Cardiac muscle cell (in vitro differentiated cells and primary cell): Measurements from ENCODE around the gene CCDC107. TPM values are rescaled to one million over a fixed set of nuclear protein-coding genes. Genes with fewer than 3 reads are reported as not detected.

Experiments used
- DNase-seq, 2 donors: peaks; one replicate each; pipeline versions ENCODE4 v3.0.0 to v3.0.0-alpha.2; 2010 to 2017; ENCODE audit warnings: low read depth in 1 of 2, low spot score in 1 of 2
- H3K27ac ChIP-seq: fragments of 200-600 bp; sonication (generic); 2 replicates; pipeline ENCODE4 v1.5.1; 2016
- H3K27me3 ChIP-seq: fragments of 200-600 bp; sonication (generic); 2 replicates; pipeline ENCODE4 v1.6.0; 2016; ENCODE audit warnings: control low read depth
- H3K36me3 ChIP-seq: fragments of 200-600 bp; sonication (generic); 2 replicates; pipeline ENCODE4 v1.5.1; 2016; ENCODE audit warnings: control low read depth
- H3K4me1 ChIP-seq: fragments of 200-600 bp; sonication (generic); 2 replicates; pipeline ENCODE4 v1.8.1; 2017; ENCODE audit warnings: low read depth, mild to moderate bottlenecking, mixed run types
- H3K4me3 ChIP-seq: fragments of 200-600 bp; sonication (generic); 2 replicates; pipeline ENCODE4 v1.5.1; 2016; ENCODE audit warnings: mild to moderate bottlenecking
- H3K9me3 ChIP-seq: fragments of 200-600 bp; sonication (generic); 2 replicates; pipeline ENCODE4 v1.5.1; 2017; ENCODE audit warnings: low read depth, mild to moderate bottlenecking, control low read depth
- CTCF ChIP-seq: IDR thresholded peaks from 2 replicates; pipeline ENCODE4 v1.5.1; 2012; ENCODE audit warnings: low read depth, mild to moderate bottlenecking, low read length
- polyA plus RNA-seq: library from polyadenylated mRNA; unstranded; fragments of >200 nt; fragmentation: Nextera tagmentation; extraction: Ambion mirVana; gene quantifications from 2 replicates; pipeline ENCODE4 v1.2.1, GENCODE V29; 2016
- total RNA-seq: library from RNA; depleted of rRNA; stranded (reverse); fragments of >200 nt; gene quantifications from 2 replicates; pipeline ENCODE4 v1.2.3, GENCODE V29; 2016

CCDC107 gene
- total and polyA plus RNA-seq, 2 experiments from 2014 or later: 26.5 to 75.1 TPM

DNA sequence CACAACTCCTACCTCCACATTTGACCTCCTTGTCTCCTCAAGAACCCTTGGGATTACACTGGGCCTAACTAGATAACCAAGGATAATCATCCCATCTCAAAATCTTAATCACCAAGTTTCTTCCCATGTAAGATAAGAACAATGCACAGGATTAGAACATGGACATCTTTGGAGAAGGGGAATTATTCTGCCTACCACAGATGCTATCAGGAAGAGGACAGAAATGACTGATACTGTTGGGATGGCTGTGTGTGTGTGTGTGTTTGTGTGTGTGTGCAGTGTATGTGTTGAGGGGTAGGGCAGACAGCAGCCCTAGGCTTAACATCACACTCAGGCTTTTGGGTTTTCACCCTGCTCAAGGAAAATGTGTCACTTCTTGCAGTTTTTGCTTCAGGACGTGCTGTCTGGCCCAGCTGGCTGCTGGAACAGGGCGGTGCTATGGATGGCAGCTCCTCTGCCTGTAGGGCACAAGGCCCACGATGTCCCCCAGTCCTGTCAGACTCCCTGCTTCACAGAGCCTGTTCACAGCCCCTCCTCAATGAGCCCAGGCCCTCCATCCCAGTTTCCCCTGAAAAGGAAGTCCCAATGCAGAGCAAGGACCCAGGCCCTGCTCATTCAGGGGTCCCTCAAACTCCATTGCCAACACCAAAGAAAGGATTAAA is 23.4 kb downstream of the CCDC107 start:
- TF ChIP-seq CTCF: no peak
- Histone ChIP-seq H3K4me1 (peaks cover 9% of the 10 kb centered on the region), H3K27ac (peak overlapping the region; percentile 31), H3K9me3 (no peaks in the 10 kb centered on the region), H3K36me3 (peaks cover 36% of the 10 kb centered on the region), H3K4me3 (no peak overlapping the region), H3K27me3 (no peaks in the 10 kb centered on the region)
- DNase-seq: peak; percentile 41 to 43

DNA sequence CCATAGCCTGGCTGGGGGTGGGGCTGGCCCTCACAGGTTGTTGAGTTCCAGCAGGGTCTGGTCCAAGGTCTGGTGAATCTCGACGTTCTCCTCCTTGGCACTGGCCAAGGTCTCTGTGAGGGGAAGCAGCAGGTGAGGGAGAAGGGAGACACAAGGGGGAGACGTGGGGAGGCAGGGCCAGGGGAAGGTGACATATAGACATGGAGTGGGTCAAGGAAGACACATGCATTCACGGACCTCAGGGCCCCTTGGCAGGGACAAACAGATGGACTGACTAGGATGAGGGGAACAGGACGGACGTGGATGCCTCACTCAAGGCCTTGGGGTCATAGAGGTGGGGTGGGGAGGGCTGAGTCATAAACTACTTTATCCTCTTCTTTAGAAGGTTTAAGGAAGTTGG is 24.0 kb downstream of the CCDC107 start:
- Histone ChIP-seq H3K27ac (peak overlapping the region; percentile 31), H3K4me3 (no peak overlapping the region), H3K4me1 (peaks cover 15% of the 10 kb centered on the region), H3K27me3 (no peaks in the 10 kb centered on the region), H3K36me3 (peaks cover 36% of the 10 kb centered on the region), H3K9me3 (no peaks in the 10 kb centered on the region)
- peak in 1 of 2 donors; percentile 36 for DNase-seq
- no peak for TF ChIP-seq CTCF

DNA sequence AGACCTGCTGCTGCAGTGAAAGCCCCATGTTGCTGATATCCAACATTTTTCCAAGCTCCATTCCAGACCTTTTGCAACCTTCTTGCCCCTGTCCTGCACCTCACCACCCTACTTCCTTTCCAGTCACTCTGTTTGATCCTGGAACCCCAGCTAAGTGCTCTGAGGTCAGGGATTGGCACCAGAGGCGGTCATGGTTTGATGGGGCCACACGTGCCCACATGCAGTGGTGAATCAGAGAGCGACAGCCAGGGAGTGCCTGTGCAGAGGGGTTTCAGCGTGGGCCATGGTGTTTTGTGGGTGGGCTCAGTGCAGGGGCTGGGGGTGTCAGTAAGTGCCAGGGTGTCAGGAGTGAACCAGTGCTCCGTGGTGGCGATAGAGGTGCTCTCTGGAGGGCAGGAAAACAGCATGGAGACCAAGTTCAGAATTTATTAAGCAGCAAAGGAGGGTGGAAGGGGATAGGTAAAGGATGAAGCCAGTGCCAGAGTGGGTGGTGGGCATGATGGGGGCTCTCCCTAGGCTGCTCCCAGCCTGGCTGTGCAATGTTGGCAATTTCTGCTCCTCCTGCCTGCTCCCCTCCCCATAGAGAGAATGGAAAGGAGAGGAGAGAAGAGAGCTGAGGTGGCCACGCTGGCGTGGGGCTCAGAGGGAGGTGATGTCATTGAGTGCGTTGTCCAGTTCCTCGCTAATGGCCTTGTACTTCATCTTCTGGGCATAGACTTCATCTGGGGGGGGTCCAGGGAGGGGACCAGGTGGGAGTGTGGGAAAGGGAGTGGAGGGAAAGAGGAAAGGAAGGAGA is 24.6 kb downstream of the CCDC107 start:
- H3K4me1 ChIP-seq: peaks cover 21% of the 10 kb centered on the region
- no peaks in the 10 kb centered on the region for H3K27me3 ChIP-seq
- no peaks in the 10 kb centered on the region for H3K9me3 ChIP-seq
- no peak overlapping the region for H3K4me3 ChIP-seq
- H3K36me3 ChIP-seq: peaks cover 36% of the 10 kb centered on the region
- peak overlapping the region; percentile 70 for H3K27ac ChIP-seq
- no peak for TF ChIP-seq CTCF
- peak in 1 of 2 donors; percentile 19 for DNase-seq

- Histone ChIP-seq H3K4me1 (peaks cover 27% of the 10 kb centered on the region), H3K36me3 (peaks cover 36% of the 10 kb centered on the region), H3K4me3 (no peak overlapping the region), H3K9me3 (no peaks in the 10 kb centered on the region), H3K27me3 (no peaks in the 10 kb centered on the region), H3K27ac (peak overlapping the region; percentile 70)
- TF ChIP-seq CTCF: no peak
- no peak for DNase-seq
Observed at GRCh38 chr9:35683323-35683722, 25.2 kb downstream of the CCDC107 start.

GRCh38 chr9:35684921-35685320 is 26.8 kb downstream of the CCDC107 start:
- Histone ChIP-seq H3K9me3 (no peaks in the 10 kb centered on the region), H3K36me3 (peaks cover 36% of the 10 kb centered on the region), H3K27ac (peak overlapping the region; percentile 70), H3K4me1 (peaks cover 32% of the 10 kb centered on the region), H3K27me3 (no peaks in the 10 kb centered on the region), H3K4me3 (no peak overlapping the region)
- no peak for TF ChIP-seq CTCF
- no peak for DNase-seq
